Small intestine (tissue), 7 donors: ENCODE results near the gene FALEC. TPM values are rescaled to one million over a fixed set of nuclear protein-coding genes. Genes with fewer than 3 reads are reported as not detected.
A peak's percentile ranks its signal among the peaks of the same experiment; 100 is the strongest.

Experiments used
- DNase-seq, 2 donors: peaks; one replicate each; pipeline versions ENCODE4 v3.0.0 to v3.0.0-alpha.2; 2013
- FAIRE-seq: peaks from 2 replicates; lab custom pipeline; 2012; peaks lifted over from hg19 to GRCh38; lab: Jason Lieb, UNC
- H3K27ac ChIP-seq, 3 donors: one replicate each; pipeline ENCODE4 v1.5.1; 2013; ENCODE audit warnings: low read length in 2 of 3, mild to moderate bottlenecking in 2 of 3, control low read depth in 1 of 3, inconsistent platforms in 1 of 3, low read depth in 1 of 3, moderate library complexity in 1 of 3
- H3K27me3 ChIP-seq, 3 donors: one replicate each; pipeline ENCODE4 v1.6.1; 2013; ENCODE audit warnings: low read length in 3 of 3, inconsistent platforms in 1 of 3; ENCODE audit not compliant: control insufficient read depth in 3 of 3, insufficient read depth in 3 of 3
- H3K36me3 ChIP-seq, 3 donors: one replicate each; pipeline ENCODE4 v1.6.1; 2013; ENCODE audit warnings: low read length in 3 of 3, inconsistent platforms in 1 of 3, low read depth in 1 of 3, mild to moderate bottlenecking in 1 of 3, moderate library complexity in 1 of 3; ENCODE audit not compliant: control insufficient read depth in 3 of 3, insufficient read depth in 2 of 3
- H3K4me1 ChIP-seq, 3 donors: one replicate each; pipeline ENCODE4 v1.6.1; 2013; ENCODE audit warnings: low read length in 2 of 3, inconsistent platforms in 1 of 3, low read depth in 1 of 3, mild to moderate bottlenecking in 1 of 3, moderate library complexity in 1 of 3; ENCODE audit not compliant: control insufficient read depth in 3 of 3, insufficient read depth in 2 of 3
- H3K4me3 ChIP-seq, 3 donors: one replicate each; pipeline ENCODE4 v1.5.1; 2013; ENCODE audit warnings: low read length in 3 of 3, control low read depth in 1 of 3, inconsistent platforms in 1 of 3, low read depth in 1 of 3, mild to moderate bottlenecking in 1 of 3, moderate library complexity in 1 of 3
- H3K9me3 ChIP-seq, 2 donors: one replicate each; pipeline ENCODE4 v1.6.1; 2013; ENCODE audit warnings: low read depth in 1 of 2, low read length in 1 of 2; ENCODE audit not compliant: control insufficient read depth in 2 of 2, insufficient read depth in 1 of 2
- WGBS, 3 donors: extraction: QIAGEN DNeasy Blood & Tissue Kit; methylation state at CpG; one replicate each; pipeline ENCODE4 v1.1.7; 2013; 5-methylcytosine and 5-hydroxymethylcytosine counted together
- polyA plus RNA-seq, 4 donors: library from polyadenylated mRNA; stranded (reverse) in 3 of 4; unstranded in 1 of 4; fragments of 200-250 nt in 3 of 4; fragments of 120-200 nt in 1 of 4; gene quantifications; one replicate each; pipeline versions ENCODE4 v1.2.1 to v1.2.3, GENCODE V29; 2013
- donor health status: healthy with polysubstance abuse.
- donor health status: control.
- donor health status: control.
- donor health status: Bipolar disorder and iron deficiency.
- donor health status: healthy.

FALEC gene
- polyA plus RNA-seq, 4 donors, result 0.24 TPM; not detected in 3

GRCh38 chr1:150574260-150575071 lies 58.9 kb downstream of the FALEC start:
- peaks cover 3 to 25% (median 9%) of the 10 kb centered on the region in 3 donors for H3K4me1 ChIP-seq

GRCh38 chr1:150575072-150575489 lies 59.5 kb downstream of the FALEC start:
- Histone ChIP-seq H3K27me3 (no peaks in the 10 kb centered on the region), H3K9me3 (no peaks in the 10 kb centered on the region), H3K36me3 (peaks cover 13 to 46% (median 16%) of the 10 kb centered on the region in 3 donors), H3K4me1 (peaks cover 3 to 25% (median 9%) of the 10 kb centered on the region in 3 donors), H3K27ac (peak overlapping the region; percentile 64 to 98 (median 83)), H3K4me3 (peak overlapping the region in 2 of 3 donors; percentile 84 to 94)
- no peak for FAIRE-seq
- peak; percentile 56 to 77 for DNase-seq
- 27 to 32% (median 29%) methylated on average over 4 of the region's 4 CpGs for WGBS, 3 donors

More at GRCh38 chr1:150574260-150575071, 58.9 kb downstream of the FALEC start:
- no peaks in the 10 kb centered on the region for H3K27me3 ChIP-seq
- 47 to 69% (median 53%) methylated on average over 6 of the region's 6 CpGs for WGBS, 3 donors
- peaks cover 13 to 52% (median 16%) of the 10 kb centered on the region in 3 donors for H3K36me3 ChIP-seq
- H3K9me3 ChIP-seq, result no peaks in the 10 kb centered on the region
- H3K27ac ChIP-seq, result peak overlapping the region; percentile 43 to 98 (median 83)
- peak in 1 of 2 donors; percentile 36 for DNase-seq
- peak overlapping the region; percentile 12 to 84 (median 31) for H3K4me3 ChIP-seq
- FAIRE-seq, result no peak

- Histone ChIP-seq H3K4me1 (peaks cover 3 to 27% (median 9%) of the 10 kb centered on the region in 3 donors), H3K9me3 (no peaks in the 10 kb centered on the region), H3K4me3 (peak overlapping the region; percentile 37 to 94 (median 84)), H3K27ac (peak overlapping the region; percentile 64 to 98 (median 74)), H3K36me3 (peaks cover 13 to 41% (median 16%) of the 10 kb centered on the region in 3 donors), H3K27me3 (no peaks in the 10 kb centered on the region)
- FAIRE-seq (no peak), DNase-seq (peak; percentile 14 to 25)
- 0 to 8% (median 5%) methylated on average over 1 of the region's 1 CpG for WGBS, 3 donors
Measured at GRCh38 chr1:150575518-150576366, 60.2 kb downstream of the FALEC start.

GRCh38 chr1:150576367-150576711 lies 60.8 kb downstream of the FALEC start:
- Histone ChIP-seq H3K36me3 (peaks cover 13 to 35% (median 16%) of the 10 kb centered on the region in 3 donors), H3K4me1 (peaks cover 3 to 27% (median 9%) of the 10 kb centered on the region in 3 donors), H3K9me3 (no peaks in the 10 kb centered on the region), H3K4me3 (peak overlapping the region in 2 of 3 donors; percentile 84 to 94), H3K27me3 (no peaks in the 10 kb centered on the region), H3K27ac (peak overlapping the region in 1 of 3 donors; percentile 98)
- 1% methylated on average over 4 of the region's 4 CpGs for WGBS, 3 donors
- FAIRE-seq (no peak), DNase-seq (peak in 1 of 2 donors; percentile 45)

- H3K4me3 ChIP-seq, result peak overlapping the region; percentile 68 to 94 (median 84)
- H3K36me3 ChIP-seq, result peaks cover 13 to 29% (median 16%) of the 10 kb centered on the region in 3 donors
- peak overlapping the region; percentile 98 to 99 (median 98) for H3K27ac ChIP-seq
- peaks cover 3 to 27% (median 9%) of the 10 kb centered on the region in 3 donors for H3K4me1 ChIP-seq
- peak; percentile 46 to 58 for DNase-seq
- H3K27me3 ChIP-seq, result no peaks in the 10 kb centered on the region
- FAIRE-seq, result no peak
- 0 to 12% (median 7%) methylated on average over 2 of the region's 2 CpGs for WGBS, 3 donors
- no peaks in the 10 kb centered on the region for H3K9me3 ChIP-seq
Measured at GRCh38 chr1:150576794-150577556, 61.4 kb downstream of the FALEC start.

- H3K9me3 ChIP-seq, result no peaks in the 10 kb centered on the region
- no peak for FAIRE-seq
- 0 to 2% (median 1%) methylated on average over 11 of the region's 11 CpGs for WGBS, 3 donors
- H3K36me3 ChIP-seq, result peaks cover 13 to 22% (median 14%) of the 10 kb centered on the region in 3 donors
- DNase-seq, result peak; percentile 45 to 48
- no peaks in the 10 kb centered on the region for H3K27me3 ChIP-seq
- H3K4me3 ChIP-seq, result peak overlapping the region; percentile 84 to 99 (median 94)
- peaks cover 3 to 24% (median 9%) of the 10 kb centered on the region in 3 donors for H3K4me1 ChIP-seq
- H3K27ac ChIP-seq, result peak overlapping the region; percentile 98 to 99 (median 98)
Measured at GRCh38 chr1:150577557-150578271, 62.2 kb downstream of the FALEC start.

- peak overlapping the region; percentile 84 to 99 (median 94) for H3K4me3 ChIP-seq
- DNase-seq (peak; percentile 79 to 80), FAIRE-seq (no peak)
- 0% methylated on average over 46 to 50 of the region's 50 CpGs for WGBS, 3 donors
- H3K4me1 ChIP-seq, result peaks cover 3 to 24% (median 5%) of the 10 kb centered on the region in 3 donors
- H3K27me3 ChIP-seq, result no peaks in the 10 kb centered on the region
- H3K9me3 ChIP-seq, result no peaks in the 10 kb centered on the region
- H3K27ac ChIP-seq, result peak overlapping the region; percentile 98 to 99 (median 98)
- H3K36me3 ChIP-seq, result peaks cover 10 to 16% (median 11%) of the 10 kb centered on the region in 3 donors
Measured at GRCh38 chr1:150578272-150579109, 62.9 kb downstream of the FALEC start.
